Measurements from ENCODE around the gene NOP14.

DNA sequence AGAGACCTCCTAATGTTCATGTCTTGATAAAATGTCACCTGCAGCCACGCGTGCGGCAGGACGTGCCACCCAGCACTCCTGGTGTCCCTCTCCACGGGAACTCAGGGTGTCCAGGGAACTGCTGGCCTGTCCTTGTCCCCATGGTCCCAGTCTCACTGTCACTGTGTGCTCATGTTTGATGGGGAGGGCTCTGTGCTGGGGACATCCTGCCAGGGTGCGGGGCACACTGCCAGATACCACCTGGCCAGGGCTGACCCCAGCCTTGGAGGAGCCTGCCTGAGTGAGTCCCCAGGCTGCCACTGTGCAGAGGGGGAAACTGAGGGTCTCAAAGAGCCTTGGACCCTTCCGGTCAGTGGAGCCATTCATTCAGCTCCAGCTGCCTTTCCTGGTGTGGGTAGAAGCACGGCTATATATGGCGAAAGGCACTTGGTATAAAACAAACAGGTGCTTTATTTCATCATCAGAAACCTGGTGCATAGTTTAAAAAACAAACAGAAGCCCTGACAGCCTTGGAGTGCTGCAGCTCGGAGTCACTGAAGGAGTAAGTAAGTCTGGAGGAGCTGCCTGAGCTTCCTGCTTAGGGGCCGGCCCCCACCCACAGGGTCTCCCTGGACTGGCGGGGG, 33.0 kb downstream of the NOP14 start:
- TF ChIP-seq POLR2A (IDR thresholded peaks at IDR 0.05; ENCODE audit: low read length) (no peak), GATA1 (IDR thresholded peaks at IDR 0.05; ENCODE audit: low read depth, low read length) (no peak)

All from erythroblast (primary cell).